Measurements from ENCODE around the gene HSP90AA1. TPM values are rescaled to one million over a fixed set of nuclear protein-coding genes. Genes with fewer than 3 reads are reported as not detected.
A peak's percentile ranks its signal among the peaks of the same experiment; 100 is the strongest.

The HSP90AA1 gene
- total RNA-seq, 1 experiment from 2014 or later, result 1,931 TPM

DNA sequence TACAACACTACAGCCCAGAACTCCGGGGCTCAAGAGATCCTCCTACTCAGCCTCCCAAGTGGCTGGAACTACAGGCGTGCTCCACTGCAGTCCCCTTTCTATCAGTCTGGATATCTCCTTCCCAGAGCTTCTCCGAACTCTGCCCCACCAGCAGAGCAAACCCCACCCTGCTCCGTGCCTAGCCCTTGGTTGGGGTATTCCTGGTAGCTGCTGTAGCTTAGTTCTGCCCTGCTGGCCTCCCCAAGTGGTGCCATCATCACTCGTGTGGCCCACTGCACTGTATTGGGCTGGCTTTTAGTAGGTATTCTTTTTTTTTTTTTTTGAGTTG is 9.5 kb downstream of the HSP90AA1 start:
- H4K20me1 ChIP-seq (ENCODE audit: insufficient read depth), result peaks cover 26% of the 10 kb centered on the region
- peaks cover 23% of the 10 kb centered on the region for H3K79me2 ChIP-seq (ENCODE audit: low read depth)
- H3K27me3 ChIP-seq (ENCODE audit: insufficient read depth, low read depth), result no peaks in the 10 kb centered on the region
- intact Hi-C loops (cut with micrococcal nuclease; ENCODE audit: unreplicated experiment), result no loop called here
- DNase-seq, result no peak
- no peak overlapping the region for H3K4me3 ChIP-seq
- H3K4me2 ChIP-seq, result no peak overlapping the region
- no peaks in the 10 kb centered on the region for H3K9me2 ChIP-seq (ENCODE audit: insufficient read depth)
- ChIA-PET CTCF (interaction anchor here (0.6 to 0.8 kb wide), 2 partner anchors 11 to 13 kb away, joined by 3 read pairs; no protein-coding TSS in a partner anchor), POLR2A (ENCODE audit: unreplicated experiment) (interaction anchor here (0.5 to 0.7 kb wide), 4 partner anchors 10 to 61 kb away, joined by 3 to 28 read pairs (median 14); no protein-coding TSS in a partner anchor)
- TF ChIP-seq CTCF (conservative IDR thresholded peaks at IDR 0.05), result no peak
- TF ChIP-seq EZH2 (IDR thresholded peaks at IDR 0.05; ENCODE audit: low read depth), result no peak
- H3F3A ChIP-seq (ENCODE audit: insufficient read depth, low read depth), result peaks cover 90% of the 10 kb centered on the region
- H3K36me3 ChIP-seq (ENCODE audit: low read depth), result peaks cover 40% of the 10 kb centered on the region
- H3K9me3 ChIP-seq (ENCODE audit: insufficient read depth, low read depth), result no peaks in the 10 kb centered on the region; the same call in 1 of the 2 replicates
- H3K4me1 ChIP-seq (replicated peaks; ENCODE audit: insufficient read depth), result peaks cover 25% of the 10 kb centered on the region
- peak overlapping the region; percentile 5; the same call in 1 of the 2 replicates for H3K27ac ChIP-seq
- BruUV-seq (replicated peaks), result no TSS peak
- no peak overlapping the region for H2AFZ ChIP-seq

DNA sequence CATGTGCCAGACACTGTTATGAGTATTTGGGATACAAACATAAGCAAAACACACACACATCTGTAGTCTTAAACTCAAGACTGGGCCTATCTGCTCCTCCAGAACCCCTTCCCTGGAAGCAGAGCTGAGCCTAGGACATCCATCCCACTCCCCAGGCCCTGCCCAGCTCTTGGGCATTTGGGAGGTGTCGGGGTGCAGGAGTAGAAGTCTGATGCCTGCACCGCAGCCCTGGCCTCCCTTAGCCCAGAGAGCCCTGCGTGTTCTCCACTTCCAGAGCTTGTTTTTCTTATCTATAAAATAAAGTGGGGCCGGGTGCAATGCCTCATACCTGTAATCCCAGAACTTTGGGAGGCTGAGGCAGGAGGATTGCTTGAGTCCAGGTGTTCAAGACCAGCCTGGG is 11.7 kb downstream of the HSP90AA1 start:
- POLR2A ChIA-PET (ENCODE audit: unreplicated experiment), result interaction anchor here (0.6 to 0.9 kb wide), 4 partner anchors 13 to 107 kb away, joined by 3 to 7 read pairs (median 6); no protein-coding TSS in a partner anchor
- Histone ChIP-seq H3K27me3 (ENCODE audit: insufficient read depth, low read depth) (no peaks in the 10 kb centered on the region), H3K4me1 (replicated peaks; ENCODE audit: insufficient read depth) (peaks cover 31% of the 10 kb centered on the region), H3K27ac (no peak overlapping the region), H3K4me2 (no peak overlapping the region), H3K9me3 (ENCODE audit: insufficient read depth, low read depth) (no peaks in the 10 kb centered on the region; the same call in 1 of the 2 replicates), H3F3A (ENCODE audit: insufficient read depth, low read depth) (peaks cover 90% of the 10 kb centered on the region), H3K36me3 (ENCODE audit: low read depth) (peaks cover 18% of the 10 kb centered on the region), H4K20me1 (ENCODE audit: insufficient read depth) (0 out of 2 replicates have a peak, but pooled peaks cover 6% of the 10 kb centered on the region), H2AFZ (no peak overlapping the region), H3K79me2 (ENCODE audit: low read depth) (0 out of 2 replicates have a peak, but pooled peaks cover 4% of the 10 kb centered on the region), H3K9me2 (ENCODE audit: insufficient read depth) (no peaks in the 10 kb centered on the region), H3K4me3 (no peak overlapping the region)
- BruUV-seq (replicated peaks), result no TSS peak
- intact Hi-C loops (cut with micrococcal nuclease; ENCODE audit: unreplicated experiment), result no loop called here
- no peak for DNase-seq
- CTCF ChIA-PET, result interaction anchor here (0.6 kb wide), 1 partner anchor 28 kb away, joined by 8 read pairs; no protein-coding TSS in a partner anchor
- TF ChIP-seq EZH2 (IDR thresholded peaks at IDR 0.05; ENCODE audit: low read depth), result no peak

- Histone ChIP-seq H3K4me3 (no peak overlapping the region), H3K27me3 (ENCODE audit: insufficient read depth, low read depth) (no peaks in the 10 kb centered on the region), H3K4me1 (replicated peaks; ENCODE audit: insufficient read depth) (peaks cover 34% of the 10 kb centered on the region), H2AFZ (no peak overlapping the region), H3K4me2 (no peak overlapping the region), H3K27ac (peak overlapping the region; percentile 3), H3K79me2 (ENCODE audit: low read depth) (no peaks in the 10 kb centered on the region), H3K9me2 (ENCODE audit: insufficient read depth) (no peaks in the 10 kb centered on the region), H4K20me1 (ENCODE audit: insufficient read depth) (0 out of 2 replicates have a peak, but pooled peaks cover 5% of the 10 kb centered on the region), H3K9me3 (ENCODE audit: insufficient read depth, low read depth) (no peaks in the 10 kb centered on the region; the same call in 1 of the 2 replicates), H3K36me3 (ENCODE audit: low read depth) (peaks cover 12% of the 10 kb centered on the region), H3F3A (ENCODE audit: insufficient read depth, low read depth) (peaks cover 90% of the 10 kb centered on the region)
- CTCF ChIA-PET, result no interaction called here
- no peak for TF ChIP-seq EZH2 (IDR thresholded peaks at IDR 0.05; ENCODE audit: low read depth)
- DNase-seq, result no peak
- no TSS peak for BruUV-seq (replicated peaks)
- intact Hi-C loops (cut with micrococcal nuclease; ENCODE audit: unreplicated experiment), result no loop called here
- POLR2A ChIA-PET (ENCODE audit: unreplicated experiment), result interaction anchor here (0.6 to 0.9 kb wide), 4 partner anchors 14 to 106 kb away, joined by 3 to 7 read pairs (median 6); no protein-coding TSS in a partner anchor
Observed at GRCh38 chr14:102074415-102074964, 12.4 kb downstream of the HSP90AA1 start.

- intact Hi-C loops (cut with micrococcal nuclease; ENCODE audit: unreplicated experiment), result loop anchor here (1.0 to 2.0 kb wide), 3 partner anchors 8 to 43 kb away; partner anchors contain the start of gene HSP90AA1
- CTCF ChIA-PET, result interaction anchor here (1.0 kb wide), 1 partner anchor 24 kb away, joined by 3 read pairs; no protein-coding TSS in a partner anchor
- POLR2A ChIA-PET (ENCODE audit: unreplicated experiment), result interaction anchor here (0.6 to 0.7 kb wide), 3 partner anchors 10 to 361 kb away, joined by 4 to 26 read pairs (median 9); no protein-coding TSS in a partner anchor
- H2AFZ ChIP-seq, result peak overlapping the region; percentile 64
- no peaks in the 10 kb centered on the region for H3K36me3 ChIP-seq (ENCODE audit: low read depth)
- BruUV-seq (replicated peaks), result no TSS peak
- H3K27me3 ChIP-seq (ENCODE audit: insufficient read depth, low read depth), result no peaks in the 10 kb centered on the region
- H4K20me1 ChIP-seq (ENCODE audit: insufficient read depth), result no peaks in the 10 kb centered on the region
- no peaks in the 10 kb centered on the region for H3K79me2 ChIP-seq (ENCODE audit: low read depth)
- TF ChIP-seq EZH2 (IDR thresholded peaks at IDR 0.05; ENCODE audit: low read depth), result no peak
- TF ChIP-seq CTCF (conservative IDR thresholded peaks at IDR 0.05), result 0 out of 2 replicates have a peak, but pooled peaks have one; percentile 28
- no peaks in the 10 kb centered on the region for H3K9me2 ChIP-seq (ENCODE audit: insufficient read depth)
- no peaks in the 10 kb centered on the region; the same call in 1 of the 2 replicates for H3K9me3 ChIP-seq (ENCODE audit: insufficient read depth, low read depth)
- peak overlapping the region; percentile 91 for H3K27ac ChIP-seq
- peak; percentile 66 to 100 for DNase-seq
- H3K4me1 ChIP-seq (replicated peaks; ENCODE audit: insufficient read depth), result peaks cover 34% of the 10 kb centered on the region
- peak overlapping the region; percentile 7; the same call in 1 of the 2 replicates for H3K4me3 ChIP-seq
- H3F3A ChIP-seq (ENCODE audit: insufficient read depth, low read depth), result peaks cover 65% of the 10 kb centered on the region
- peak overlapping the region; percentile 62 for H3K4me2 ChIP-seq
Observed at GRCh38 chr14:102071283-102071998, 15.4 kb downstream of the HSP90AA1 start.
